Neutrophil (primary cell): ENCODE measurements around the gene TMEM154.

Experiments used
- H3K27ac ChIP-seq: fragments of 200-600 bp; sonication (generic); 2 replicates; pipeline ENCODE4 v1.5.1; 2016; ENCODE audit warnings: mild to moderate bottlenecking, moderate library complexity
- H3K27me3 ChIP-seq: fragments of 200-600 bp; sonication (generic); 2 replicates; pipeline ENCODE4 v1.6.0; 2016; ENCODE audit warnings: mild to moderate bottlenecking
- H3K36me3 ChIP-seq: fragments of 200-600 bp; sonication (generic); 2 replicates; pipeline ENCODE4 v1.5.1; 2017
- H3K4me1 ChIP-seq, 2 experiments: fragments of 200-600 bp in 1 of 2; sonication (generic) in 1 of 2; 1 replicate in 1 of 2; 2 replicates in 1 of 2; pipeline versions ENCODE4 v1.5.1 to v1.6.1; 2013 to 2016; ENCODE audit warnings: low read depth in 1 of 2, low read length in 1 of 2, mild to moderate bottlenecking in 1 of 2, moderate library complexity in 1 of 2; ENCODE audit not compliant: control insufficient read depth in 1 of 2, insufficient read depth in 1 of 2
- H3K4me3 ChIP-seq, 2 experiments: fragments of 200-600 bp in 1 of 2; sonication (generic) in 1 of 2; 1 replicate in 1 of 2; 2 replicates in 1 of 2; pipeline ENCODE4 v1.5.1; 2013 to 2016; ENCODE audit warnings: low read depth in 1 of 2, low read length in 1 of 2, mild to moderate bottlenecking in 1 of 2, moderate library complexity in 1 of 2
- H3K9me3 ChIP-seq: fragments of 200-600 bp; sonication (generic); 2 replicates; pipeline ENCODE4 v1.5.1; 2016
- TF ChIP-seq, protein P1 (sequence below): fragments of 200-600 bp; sonication (generic); IDR thresholded peaks from 2 replicates; pipeline ENCODE4 v1.5.1; 2016; ENCODE audit warnings: antibody characterized with exemption

TMEM154 gene

GRCh38 chr4:152696764-152697261 lies 17.0 kb upstream of the TMEM154 start:
- Histone ChIP-seq H3K9me3 (no peaks in the 10 kb centered on the region), H3K36me3 (no peaks in the 10 kb centered on the region), H3K27ac (no peak overlapping the region), H3K4me3 (no peak overlapping the region), H3K27me3 (no peaks in the 10 kb centered on the region), H3K4me1 (no peaks in the 10 kb centered on the region)
- TF ChIP-seq, protein P1, sequence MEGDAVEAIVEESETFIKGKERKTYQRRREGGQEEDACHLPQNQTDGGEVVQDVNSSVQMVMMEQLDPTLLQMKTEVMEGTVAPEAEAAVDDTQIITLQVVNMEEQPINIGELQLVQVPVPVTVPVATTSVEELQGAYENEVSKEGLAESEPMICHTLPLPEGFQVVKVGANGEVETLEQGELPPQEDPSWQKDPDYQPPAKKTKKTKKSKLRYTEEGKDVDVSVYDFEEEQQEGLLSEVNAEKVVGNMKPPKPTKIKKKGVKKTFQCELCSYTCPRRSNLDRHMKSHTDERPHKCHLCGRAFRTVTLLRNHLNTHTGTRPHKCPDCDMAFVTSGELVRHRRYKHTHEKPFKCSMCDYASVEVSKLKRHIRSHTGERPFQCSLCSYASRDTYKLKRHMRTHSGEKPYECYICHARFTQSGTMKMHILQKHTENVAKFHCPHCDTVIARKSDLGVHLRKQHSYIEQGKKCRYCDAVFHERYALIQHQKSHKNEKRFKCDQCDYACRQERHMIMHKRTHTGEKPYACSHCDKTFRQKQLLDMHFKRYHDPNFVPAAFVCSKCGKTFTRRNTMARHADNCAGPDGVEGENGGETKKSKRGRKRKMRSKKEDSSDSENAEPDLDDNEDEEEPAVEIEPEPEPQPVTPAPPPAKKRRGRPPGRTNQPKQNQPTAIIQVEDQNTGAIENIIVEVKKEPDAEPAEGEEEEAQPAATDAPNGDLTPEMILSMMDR, result no peak

GRCh38 chr4:152693871-152694270 lies 14.1 kb upstream of the TMEM154 start:
- Histone ChIP-seq H3K27ac (no peak overlapping the region), H3K9me3 (no peaks in the 10 kb centered on the region), H3K27me3 (no peaks in the 10 kb centered on the region), H3K4me3 (no peak overlapping the region), H3K4me1 (peaks cover 19 to 24% of the 10 kb centered on the region in 2 experiments), H3K36me3 (no peaks in the 10 kb centered on the region)
- TF ChIP-seq, protein P1, result no peak

DNA sequence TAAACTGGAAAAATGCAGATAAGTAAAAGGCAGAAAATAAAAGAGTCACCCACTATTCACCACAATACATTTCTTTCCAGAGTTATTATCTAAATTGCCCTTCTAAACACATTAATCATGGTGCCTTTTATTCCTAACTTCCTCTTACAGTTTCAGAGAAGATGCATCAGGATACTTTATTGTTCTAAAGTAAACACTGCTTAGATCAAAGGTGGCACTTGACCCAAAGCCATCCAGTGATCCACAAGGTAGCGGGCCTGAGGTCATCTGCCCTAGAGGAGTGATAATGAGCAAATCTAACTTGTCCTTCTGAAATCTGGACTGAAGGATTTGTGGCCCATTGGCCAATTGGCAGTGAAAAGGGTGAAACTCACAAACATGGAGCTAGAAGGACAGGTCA lies 12.0 kb upstream of the TMEM154 start:
- TF ChIP-seq, protein P1, result no peak
- peak overlapping the region; percentile 82 for H3K27ac ChIP-seq

DNA sequence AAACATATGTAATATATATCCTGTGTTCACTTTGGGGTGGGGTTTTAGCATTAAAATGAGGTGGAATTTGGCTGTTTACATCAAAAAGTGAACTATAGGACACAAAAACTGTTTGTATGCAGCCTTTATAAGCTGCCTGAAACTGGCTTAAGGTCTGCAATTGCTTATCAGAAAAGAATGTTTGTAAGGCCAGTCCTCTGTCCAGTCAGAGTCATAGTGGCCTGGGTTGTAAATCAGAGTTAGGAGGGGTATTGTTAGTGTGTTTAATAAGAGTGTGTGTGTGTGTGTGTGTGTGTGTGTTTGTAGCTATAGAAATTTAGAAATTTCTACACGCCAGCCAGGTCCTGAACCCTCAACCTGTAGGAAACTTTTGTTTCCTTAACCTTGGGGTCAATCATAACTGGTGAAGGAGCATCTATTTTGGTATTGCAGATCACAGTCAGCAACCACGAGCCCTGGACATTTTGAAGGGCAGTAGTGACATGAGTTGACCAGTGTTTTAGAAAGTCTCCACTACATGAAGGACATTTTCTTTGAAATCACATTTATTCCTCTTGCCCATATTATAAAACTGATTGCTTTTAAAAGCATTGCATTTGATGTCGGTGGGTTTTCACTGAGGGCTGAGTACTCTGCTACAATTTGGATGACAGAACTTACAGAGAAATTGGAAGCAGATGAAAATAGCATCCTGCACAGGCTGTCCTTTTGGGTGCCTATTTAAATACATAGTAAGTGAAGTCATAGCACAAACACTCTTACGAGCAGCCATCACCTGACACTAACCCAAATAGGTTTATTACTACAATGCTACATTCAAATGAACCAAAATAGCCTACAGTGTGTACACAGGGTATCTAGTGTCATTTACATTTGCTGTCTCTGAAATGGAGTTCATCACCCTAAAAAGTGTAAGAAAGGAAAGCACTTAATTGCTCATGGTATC lies 11.2 kb upstream of the TMEM154 start:
- Histone ChIP-seq H3K27me3 (no peaks in the 10 kb centered on the region), H3K27ac (peak overlapping the region; percentile 82), H3K4me1 (peaks cover 48 to 53% of the 10 kb centered on the region in 2 experiments), H3K36me3 (no peaks in the 10 kb centered on the region), H3K4me3 (no peak overlapping the region), H3K9me3 (no peaks in the 10 kb centered on the region)
- TF ChIP-seq, protein P1, result no peak

More for the DNA sequence above, 12.0 kb upstream of the TMEM154 start:
- no peaks in the 10 kb centered on the region for H3K9me3 ChIP-seq
- no peaks in the 10 kb centered on the region for H3K27me3 ChIP-seq
- H3K4me1 ChIP-seq, result peaks cover 40 to 45% of the 10 kb centered on the region in 2 experiments
- H3K4me3 ChIP-seq, result no peak overlapping the region
- no peaks in the 10 kb centered on the region for H3K36me3 ChIP-seq

DNA sequence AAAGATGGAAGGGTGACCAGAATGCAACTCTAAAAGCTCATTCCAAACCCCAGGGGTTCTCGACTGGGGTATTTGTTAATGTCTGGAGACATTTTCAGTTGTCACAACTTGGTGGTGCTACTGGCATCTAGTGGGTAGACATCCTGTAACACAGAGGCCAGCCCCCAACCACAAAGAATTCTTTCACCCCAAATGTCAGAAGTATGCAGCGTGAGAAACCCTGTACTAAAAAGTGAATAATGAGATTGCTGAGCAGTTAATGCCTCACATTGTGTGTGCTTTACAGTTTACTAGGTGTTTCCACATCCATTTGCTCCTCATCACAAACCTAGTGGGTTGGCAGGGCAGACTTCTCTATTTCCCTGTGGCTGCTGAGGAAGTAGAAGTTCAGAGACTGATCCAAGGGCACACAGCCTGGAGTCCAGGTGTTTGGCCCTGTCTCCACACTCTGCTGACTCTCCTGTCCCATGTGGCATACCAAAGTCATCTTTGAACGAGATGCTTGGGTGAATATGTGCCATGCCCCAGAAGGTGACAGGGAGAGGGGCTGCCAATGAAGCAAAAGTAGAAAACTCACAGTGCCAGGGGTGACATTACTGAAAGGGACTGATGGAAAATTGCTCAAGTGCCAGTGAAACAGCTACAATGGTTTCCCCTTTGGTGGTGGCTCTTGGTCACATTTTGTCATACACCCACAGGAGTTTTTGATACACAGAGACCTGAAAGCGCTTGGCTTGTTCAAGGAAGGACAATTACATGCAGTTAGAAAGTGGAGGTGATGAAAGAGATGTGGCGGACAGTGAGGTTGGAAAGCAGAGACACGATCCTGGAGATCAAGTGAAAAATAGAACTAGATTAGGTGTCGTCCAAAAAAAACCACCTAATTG lies 10.1 kb upstream of the TMEM154 start:
- TF ChIP-seq, protein P1, result no peak
- no peaks in the 10 kb centered on the region for H3K27me3 ChIP-seq
- H3K36me3 ChIP-seq, result no peaks in the 10 kb centered on the region
- peak overlapping the region in 1 of 2 experiments; percentile 23 for H3K4me3 ChIP-seq
- peak overlapping the region; percentile 82 for H3K27ac ChIP-seq
- H3K4me1 ChIP-seq, result peaks cover 52 to 57% of the 10 kb centered on the region in 2 experiments
- no peaks in the 10 kb centered on the region for H3K9me3 ChIP-seq
